ENCODE measurements around the gene CCNY.
"Not testable (repeated sequence)": the region's sequence is repeated elsewhere in the genome, so short reads cannot be mapped to it uniquely, and the experiment has no call there.

Gene CCNY

DNA sequence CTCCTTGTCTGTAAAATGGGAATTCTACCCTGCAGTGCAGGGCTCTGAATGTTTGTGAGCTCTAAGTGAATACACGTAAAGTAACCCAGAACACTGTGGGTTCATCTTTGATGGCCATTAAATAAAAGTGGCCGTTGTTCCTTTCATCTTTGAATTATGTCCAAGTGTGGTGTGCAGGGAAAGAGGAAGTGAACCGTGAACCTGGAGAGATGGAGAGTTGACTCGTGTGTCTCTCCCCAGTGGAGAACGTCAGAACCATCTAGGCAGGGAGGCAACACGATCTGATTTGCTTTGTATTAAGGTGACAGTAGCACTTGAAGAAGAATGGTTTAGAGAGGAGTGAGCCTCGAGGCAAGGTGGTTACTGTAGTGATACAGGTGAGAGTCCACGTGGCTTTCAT is 175.3 kb downstream of the CCNY start:
- DNase-seq (ENCODE audit: low read depth, low spot score): no peak

DNA sequence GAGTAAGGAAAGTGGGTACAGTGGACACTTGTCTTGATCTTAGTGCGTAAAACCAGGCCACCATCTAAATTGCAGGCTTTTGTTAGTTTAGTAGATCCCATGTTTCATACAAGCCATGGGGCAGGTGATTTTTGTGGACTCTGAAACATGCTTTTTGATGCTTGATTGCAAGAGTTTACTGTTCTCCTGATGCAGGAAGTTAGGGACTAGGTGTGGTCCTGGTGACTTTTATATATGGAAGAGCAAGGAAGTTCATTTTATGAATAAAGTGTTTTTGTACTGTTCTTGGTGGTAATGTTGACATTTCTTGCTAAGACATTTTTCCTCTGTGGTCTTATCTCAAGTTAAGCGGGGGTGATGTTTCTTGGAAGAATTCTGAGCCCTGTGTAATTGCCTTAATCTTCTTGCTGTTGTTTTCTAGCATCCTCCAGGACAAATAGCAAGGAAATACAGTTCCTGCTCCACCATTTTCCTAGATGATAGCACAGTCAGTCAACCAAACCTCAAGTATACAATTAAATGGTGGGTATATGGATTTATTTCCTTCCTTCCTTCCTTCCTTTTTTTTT is 179.9 kb downstream of the CCNY start:
- no peak for DNase-seq (ENCODE audit: low read depth, low spot score)

DNA sequence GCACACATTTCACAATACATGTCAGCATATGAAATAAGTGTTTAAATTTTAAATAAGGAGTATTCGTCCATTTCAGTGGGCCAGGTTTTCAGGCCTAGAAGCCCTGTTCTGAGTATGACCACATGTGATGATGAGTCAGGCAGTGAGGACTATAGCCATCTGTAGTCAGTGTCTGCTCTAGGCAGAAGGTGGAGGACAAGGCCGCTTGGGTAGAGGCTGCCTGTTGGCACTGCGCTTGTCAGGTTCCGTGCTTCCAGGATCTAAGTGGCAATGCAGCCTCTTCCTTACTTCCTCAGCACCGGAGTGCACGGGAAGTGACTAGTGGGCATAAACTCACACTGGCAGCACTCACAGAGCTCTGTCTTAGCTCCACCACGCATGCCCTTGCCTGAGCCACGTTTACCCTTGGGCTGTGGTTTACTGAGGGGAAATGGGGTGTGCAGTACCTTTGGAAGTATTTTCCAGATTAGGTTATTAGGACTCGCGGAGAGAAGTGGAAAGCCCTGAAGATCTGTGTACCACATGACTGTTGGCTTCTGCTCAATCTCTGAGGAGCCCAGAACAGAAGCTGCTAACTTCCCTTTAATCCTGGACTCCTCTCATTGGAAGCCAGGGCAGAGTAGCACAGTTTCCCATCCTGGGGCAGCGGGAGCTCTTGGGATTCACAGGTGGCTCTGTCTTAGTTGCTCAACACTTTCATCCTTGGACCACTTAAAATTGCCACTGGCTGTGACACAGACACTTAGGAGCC is 181.3 kb downstream of the CCNY start:
- DNase-seq (ENCODE audit: low read depth, low spot score): no peak

DNA sequence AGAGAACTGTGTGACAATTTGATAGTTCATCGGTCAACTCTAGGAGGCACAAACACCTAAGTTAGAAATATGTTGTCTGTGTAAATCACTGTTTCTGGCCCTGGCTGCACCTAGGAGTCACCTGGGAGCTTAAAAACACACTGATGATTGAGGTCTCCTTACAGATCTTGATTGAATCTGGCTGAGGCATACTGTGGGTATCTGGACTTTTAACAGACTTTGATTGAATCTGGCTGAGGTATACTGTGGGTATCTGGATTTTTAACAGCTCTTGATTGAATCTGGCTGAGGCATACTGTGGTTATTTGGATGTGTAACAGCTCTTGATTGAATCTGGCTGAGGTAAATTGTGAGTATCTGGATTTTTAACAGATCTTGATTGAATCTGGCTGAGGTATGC is 181.9 kb downstream of the CCNY start:
- not testable (repeated sequence) for DNase-seq (ENCODE audit: low read depth, low spot score)

DNA sequence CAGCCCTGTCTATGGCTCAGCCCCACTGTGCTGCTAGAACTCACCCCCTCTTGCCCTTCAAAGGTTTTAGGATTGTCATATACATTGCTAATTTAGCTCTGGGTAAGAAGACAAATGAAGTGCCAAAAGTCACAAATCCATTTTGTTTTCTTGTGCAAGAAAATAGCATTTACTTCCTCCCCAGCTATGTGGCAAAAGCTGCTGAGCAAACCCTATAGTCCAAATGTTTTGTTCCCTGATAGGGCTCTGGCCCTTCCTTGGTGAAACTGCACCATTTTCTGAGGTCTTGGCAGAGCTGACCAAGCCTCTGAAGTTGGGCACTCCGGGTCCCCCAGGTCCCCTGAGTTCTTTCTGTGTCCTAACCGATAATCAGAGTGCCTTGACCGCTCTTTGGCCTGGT is 184.7 kb downstream of the CCNY start:
- DNase-seq (ENCODE audit: low read depth, low spot score): no peak

DNA sequence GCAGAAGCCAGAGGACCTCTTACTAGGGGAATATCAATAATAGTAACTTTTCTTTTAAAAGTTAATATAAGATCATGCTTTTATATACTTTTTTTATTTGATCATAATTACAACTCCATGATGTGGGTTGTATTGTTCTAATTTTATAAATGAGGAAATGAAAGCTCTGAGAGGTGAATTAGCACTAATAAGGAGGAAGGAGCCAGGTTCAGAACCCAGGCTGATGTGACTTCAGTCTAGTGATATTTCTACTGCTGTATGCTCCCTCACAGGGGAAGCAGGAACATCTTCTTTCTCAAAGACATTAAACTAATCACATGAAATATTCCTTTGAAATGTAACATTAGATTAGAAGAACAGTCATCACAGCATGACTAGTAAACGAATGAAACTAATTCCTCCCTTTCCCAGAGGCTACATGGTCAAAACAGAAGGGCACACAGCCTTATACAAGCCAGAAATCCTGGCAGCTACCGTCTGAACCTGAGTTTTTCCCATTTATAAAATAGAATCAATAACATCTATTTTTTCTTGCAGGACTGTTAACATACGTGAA is 187.4 kb downstream of the CCNY start:
- no peak for DNase-seq (ENCODE audit: low read depth, low spot score)

DNA sequence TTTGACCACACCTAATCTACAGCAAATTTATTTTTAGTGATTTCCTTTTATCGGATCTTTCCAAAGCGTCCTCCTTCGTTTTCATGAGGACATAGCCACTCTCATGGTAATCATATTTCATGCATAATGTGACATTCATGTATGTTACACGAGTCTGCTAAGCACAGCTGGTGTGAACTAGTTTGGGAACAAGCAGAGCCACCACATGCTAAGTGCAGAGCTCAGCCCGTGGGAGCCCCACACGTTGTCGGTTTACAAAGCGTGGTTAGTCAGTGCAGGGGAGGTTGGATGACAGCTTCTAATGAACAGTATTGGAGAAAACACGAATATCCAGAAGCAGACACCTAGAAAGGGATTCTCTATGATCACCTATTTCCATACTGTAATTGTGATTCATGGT is 190.4 kb downstream of the CCNY start:
- DNase-seq (ENCODE audit: low read depth, low spot score): no peak

DNA sequence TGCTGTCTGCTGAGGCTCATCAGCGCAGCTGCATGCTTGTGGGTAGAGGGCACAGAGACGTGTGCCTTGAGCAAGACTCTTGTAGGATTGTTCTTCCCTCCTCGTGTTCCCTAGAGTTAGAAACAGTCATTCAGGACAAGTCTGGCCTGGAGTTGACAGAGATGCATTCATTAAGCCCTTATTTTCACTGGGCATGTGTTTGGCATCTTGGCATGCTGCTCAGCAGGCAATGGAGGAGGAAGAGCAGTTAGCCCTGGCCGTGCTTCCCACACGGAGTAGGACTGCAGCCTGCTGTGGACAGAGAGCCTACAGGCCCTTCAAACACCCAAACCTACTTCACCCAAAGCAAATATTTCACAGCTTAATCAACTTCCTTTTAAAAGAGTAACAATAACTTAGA is 195.8 kb downstream of the CCNY start:
- no peak for DNase-seq (ENCODE audit: low read depth, low spot score)

DNA sequence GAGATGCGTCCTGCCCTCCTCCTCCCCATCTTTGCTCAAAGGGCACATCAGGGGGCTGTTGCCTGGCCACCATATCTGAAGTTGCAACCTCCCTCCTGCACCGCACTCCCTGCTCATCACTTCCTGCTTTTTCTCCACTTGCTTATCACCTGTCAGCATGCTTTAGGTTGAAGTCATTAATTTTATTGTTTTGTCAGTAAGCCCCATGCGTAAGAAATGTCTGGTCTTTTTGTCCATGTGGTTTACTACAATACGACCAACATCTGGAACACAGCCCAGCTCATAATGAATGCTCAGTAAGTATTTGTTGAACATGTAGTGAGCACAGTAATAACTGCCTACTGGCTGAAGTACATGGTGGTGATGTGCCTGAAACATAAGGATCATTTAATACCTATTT is 197.3 kb downstream of the CCNY start:
- DNase-seq (ENCODE audit: low read depth, low spot score): no peak

DNA sequence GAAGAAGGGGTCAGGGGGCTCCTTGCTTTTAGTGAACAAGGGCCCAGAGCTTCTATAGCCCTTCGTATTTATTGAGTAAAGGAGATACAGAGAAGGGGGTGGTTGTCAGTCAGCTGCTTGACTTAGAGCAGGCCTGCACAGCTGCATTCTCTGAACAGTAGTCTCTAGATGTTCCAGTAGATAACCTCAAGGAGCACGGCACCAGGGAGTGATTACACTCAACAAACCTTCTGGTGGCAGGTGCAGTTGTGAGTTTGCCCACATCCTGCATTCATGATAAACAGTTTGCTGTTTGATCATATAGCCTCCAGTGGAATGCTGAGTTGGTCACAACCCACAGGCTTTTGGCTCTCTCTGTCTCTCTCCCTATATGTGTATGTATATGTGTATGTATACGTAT is 198.8 kb downstream of the CCNY start:
- no peak for DNase-seq (ENCODE audit: low read depth, low spot score)

DNA sequence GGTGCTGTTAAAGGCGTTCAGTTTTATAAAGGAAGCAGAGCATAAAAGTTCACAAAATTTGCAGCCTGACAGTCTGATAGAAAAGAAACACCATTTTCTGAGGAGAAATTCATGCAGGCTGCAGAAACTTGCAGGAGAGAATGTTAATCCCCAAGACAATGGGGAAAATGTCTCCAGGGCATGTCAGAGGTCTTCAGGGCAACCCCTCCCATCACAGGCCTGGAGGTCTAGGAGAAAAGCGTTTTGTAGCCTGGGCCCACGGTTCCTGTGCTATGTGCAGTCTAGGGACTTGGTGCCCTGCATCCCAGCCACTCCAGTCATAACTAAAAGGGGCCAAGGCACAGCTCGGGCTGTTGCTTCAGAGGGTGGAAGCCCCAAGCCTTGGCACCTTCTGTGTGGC is 200.5 kb downstream of the CCNY start:
- DNase-seq (ENCODE audit: low read depth, low spot score): no peak

DNA sequence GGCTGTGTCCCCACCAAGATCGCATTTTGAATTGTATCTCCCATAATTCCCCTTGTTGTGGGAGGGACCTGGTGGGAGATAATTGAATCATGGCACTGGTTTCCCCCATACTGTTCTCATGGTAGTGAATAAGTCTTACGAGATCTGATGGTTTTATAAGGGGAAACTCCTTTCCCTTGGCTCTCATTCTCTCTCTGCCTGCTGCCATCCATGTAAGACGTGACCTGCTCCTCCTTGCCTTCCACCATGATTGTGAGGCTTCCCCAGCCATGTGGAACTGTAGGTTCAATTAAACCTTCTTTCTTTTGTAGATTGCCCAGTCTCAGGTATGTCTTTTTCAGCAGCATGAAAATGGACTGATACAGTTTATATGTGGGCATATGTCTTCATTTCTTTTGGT is 201.6 kb downstream of the CCNY start:
- not testable (repeated sequence) for DNase-seq (ENCODE audit: low read depth, low spot score)

DNA sequence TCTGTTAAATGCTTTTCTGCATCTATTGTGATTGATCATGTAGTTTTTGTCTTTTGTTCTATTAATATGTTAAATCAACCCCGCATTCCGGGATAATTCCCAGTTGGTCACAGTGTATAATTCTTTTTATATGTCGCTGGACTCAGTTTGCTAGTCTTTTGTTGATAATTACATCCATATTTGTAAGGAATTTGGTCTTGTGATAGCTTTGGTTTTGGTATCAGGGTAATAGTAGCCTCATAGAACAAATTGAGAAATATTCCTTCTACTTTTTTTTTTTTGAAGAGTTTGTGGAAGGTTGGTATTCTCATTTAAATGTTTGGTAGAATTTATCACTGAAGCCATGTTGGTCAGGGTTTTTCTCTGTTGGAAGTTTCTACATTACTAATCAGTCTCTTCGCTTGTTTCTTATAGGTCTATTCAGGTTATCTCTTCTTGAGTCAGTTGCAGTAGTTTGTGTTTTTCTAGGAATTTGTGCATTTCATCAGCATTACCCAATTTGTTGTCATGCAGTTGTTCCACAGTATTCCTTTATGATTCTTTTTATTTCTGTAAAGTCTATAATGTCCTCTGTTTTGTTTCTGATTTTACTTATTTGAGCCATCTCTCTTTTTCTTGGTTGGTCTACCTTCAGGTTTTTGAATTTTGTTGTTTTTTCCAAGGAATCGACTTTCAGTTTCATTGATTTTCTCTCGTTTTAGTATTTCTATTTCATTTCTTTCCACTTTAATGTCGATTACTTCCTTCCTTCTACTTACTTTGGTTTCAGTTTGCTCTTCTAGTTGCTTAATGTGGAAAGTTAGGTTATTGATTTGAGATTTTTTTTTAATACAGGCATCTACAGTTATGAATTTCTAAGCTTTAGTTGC is 204.2 kb downstream of the CCNY start:
- DNase-seq (ENCODE audit: low read depth, low spot score): no peak

DNA sequence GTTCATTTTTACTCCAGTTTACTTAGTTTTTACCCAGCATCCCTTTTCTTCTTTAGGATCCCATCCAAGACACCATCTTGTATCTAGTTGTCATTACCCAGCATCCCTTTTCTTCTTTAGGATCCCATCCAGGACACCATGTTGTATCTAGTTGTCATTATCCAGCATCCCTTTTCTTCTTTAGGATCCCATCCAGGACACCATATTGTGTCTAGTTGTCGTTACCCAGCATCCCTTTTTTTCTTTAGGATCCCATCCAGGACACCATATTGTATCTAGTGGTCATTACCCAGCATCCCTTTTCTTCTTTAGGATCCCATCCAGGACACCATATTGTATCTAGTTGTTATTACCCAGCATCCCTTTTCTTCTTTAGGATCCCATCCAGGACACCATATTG is 205.4 kb downstream of the CCNY start:
- DNase-seq (ENCODE audit: low read depth, low spot score): no peak

DNA sequence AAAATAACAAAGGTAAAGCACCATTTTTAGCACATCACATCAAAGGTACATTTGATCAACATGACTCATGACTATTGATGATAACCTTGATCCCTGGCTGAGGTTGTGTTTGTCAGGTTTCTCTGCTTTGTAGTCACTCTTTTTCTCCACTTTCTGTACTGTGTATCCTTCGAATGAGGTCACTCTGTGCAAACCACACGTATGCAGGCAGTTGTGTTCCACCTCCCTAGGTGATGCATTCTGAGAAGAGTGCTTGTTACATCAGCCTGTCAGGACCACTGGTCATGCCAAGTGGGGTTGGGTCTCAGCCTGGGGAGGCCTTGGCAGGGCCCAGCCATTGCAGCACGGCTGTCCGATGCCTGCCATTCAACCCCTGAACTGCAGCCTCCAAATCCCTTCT is 206.0 kb downstream of the CCNY start:
- no peak for DNase-seq (ENCODE audit: low read depth, low spot score)

DNA sequence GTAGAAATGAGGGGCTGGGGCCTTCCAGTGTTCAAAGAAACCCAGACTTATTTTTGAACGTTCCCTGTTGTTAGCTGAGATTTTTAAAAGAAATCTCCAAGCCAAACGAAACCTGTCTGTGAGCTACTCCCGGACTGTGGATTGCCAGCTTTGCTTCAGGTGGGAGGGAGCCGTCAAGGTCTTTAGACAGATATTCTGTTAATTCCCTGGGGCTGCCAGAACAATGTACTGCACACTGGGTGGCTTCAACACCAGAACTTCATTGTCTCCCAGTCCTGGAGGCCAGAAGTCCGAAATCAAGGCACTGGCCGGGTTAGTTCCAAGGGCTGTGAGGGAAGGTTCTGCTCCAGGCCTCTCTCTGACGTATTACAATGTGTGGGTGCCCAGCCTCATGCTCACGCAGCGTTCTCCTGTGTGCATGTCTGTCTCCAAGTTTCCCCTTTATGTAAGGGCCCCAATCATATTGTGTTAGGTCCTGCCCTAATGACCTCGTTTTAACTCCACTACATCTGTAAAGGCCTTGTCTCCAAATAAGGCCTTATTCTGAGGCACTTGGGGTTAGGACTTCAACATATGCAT is 208.9 kb downstream of the CCNY start:
- DNase-seq (ENCODE audit: low read depth, low spot score): no peak

DNA sequence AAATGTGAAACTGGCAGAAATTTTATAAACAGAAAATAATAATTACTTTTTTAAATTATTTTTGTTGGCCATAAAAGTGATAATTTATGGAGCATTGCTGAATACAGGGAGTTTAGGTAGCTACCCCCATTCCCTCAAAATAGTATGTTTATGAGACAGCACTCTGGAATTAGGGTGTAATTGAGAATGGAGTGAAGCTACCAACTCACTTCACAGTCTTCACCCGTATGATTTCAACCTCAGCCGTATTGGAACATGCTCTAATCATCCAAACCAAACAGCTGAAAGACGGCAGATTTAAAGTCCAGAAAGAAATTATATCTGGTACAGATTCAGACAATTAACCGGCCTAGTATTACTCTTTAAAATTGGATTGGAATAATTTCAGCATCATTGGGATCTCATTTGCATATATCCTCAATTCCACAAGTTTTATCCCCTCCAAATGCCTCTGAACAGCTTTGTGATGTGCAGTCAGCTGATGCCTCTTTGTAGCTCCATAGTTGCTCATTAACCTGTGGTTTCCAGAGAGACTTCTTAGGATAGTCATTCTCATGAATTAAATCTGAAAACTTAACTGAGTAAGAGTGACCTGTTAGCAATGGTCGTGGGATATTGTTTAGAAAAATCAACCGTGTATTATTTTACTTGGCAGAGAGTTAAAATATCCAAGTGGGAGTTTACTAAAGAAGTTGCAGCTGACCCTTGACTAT is 209.7 kb downstream of the CCNY start:
- no peak for DNase-seq (ENCODE audit: low read depth, low spot score)

DNA sequence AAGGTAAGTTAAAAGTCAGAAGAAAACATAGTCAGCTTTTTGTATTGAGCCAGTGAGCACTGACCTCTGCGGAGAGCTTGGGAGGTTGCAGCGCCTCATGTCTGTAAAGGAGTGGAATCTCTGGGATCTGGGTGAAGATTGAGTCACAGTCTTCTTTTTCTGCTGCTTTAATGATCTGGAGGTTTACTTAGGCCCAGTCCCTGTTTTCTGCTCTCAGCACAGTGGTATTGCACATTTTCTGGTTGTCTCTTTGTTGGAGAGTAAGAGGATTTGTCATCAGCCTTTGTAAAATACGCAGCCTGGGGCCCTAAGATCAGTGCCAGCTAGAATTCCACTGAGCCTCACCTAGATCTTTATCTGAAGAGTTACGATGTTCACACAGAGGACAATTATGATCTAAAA is 210.5 kb downstream of the CCNY start:
- no peak for DNase-seq (ENCODE audit: low read depth, low spot score)

DNA sequence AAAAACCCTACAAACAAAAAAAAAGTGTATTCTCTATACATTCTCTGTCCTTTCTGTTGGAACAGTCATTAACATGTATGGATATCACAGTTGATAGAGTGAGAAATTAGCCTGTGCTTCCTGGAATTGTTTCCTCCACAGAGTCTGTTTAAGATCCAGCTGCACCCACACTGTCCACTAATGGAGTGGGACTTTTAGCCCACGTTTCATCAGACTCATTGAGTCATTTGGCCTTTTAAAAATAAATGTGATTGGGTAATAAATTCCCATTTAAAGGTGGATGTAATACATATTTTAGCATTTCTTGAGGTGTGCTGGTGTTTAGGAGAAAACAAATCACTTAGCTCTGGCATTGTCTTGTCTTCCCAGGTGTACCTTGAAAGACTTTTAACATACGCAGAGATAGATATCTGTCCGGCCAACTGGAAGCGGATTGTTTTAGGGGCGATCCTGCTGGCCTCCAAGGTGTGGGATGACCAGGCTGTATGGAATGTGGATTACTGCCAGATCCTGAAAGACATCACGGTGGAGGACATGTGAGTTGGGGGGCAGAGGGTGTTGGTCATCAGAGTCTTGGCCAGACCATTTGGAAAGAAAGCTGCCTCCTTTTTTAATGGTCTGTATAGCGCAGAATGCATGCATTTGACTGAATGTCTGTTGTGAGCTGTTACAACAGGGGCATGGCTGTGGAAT is 216.5 kb downstream of the CCNY start:
- no peak for DNase-seq (ENCODE audit: low read depth, low spot score)

DNA sequence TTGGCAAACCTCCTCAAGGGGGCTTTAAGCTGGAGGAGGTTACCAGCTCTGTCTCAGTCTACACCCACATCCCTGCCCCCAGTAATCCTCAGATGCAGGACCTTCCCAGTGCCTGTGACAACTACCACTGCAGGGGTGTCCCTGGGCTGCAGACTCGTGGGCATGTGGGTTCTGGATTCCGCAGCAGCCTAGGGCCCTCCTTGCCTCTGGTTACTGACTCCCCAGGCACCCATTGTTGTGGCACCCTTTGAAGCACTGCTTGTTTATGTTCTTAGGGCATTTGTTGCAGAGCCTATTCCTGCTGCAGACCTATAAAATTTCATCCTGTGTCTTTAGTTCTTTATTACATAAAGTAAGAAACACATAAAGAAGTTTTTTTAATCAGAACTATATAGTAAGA is 217.7 kb downstream of the CCNY start:
- DNase-seq (ENCODE audit: low read depth, low spot score): no peak

All from activated naive CD8-positive, alpha-beta T cell treated with anti-CD3 and anti-CD28 coated beads, Interleukin-2, amount 50 U/mL, for 16 hours (primary cell).